Skeletal muscle satellite cell (primary cell): Measurements from ENCODE around the gene ERICH4. TPM values are rescaled to one million over a fixed set of nuclear protein-coding genes. Genes with fewer than 3 reads are reported as not detected.

Source experiments
- H3K27me3 ChIP-seq: 2 replicates; pipeline ENCODE4 v1.7.0; 2013; ENCODE audit warnings: low read length; ENCODE audit not compliant: control insufficient read depth, insufficient read depth
- H3K36me3 ChIP-seq: 2 replicates; pipeline ENCODE4 v1.7.0; 2013; ENCODE audit warnings: mild to moderate bottlenecking, control low read depth, low read length; ENCODE audit not compliant: insufficient read depth
- H3K4me1 ChIP-seq: 2 replicates; pipeline ENCODE4 v1.7.0; 2013; ENCODE audit warnings: low read length; ENCODE audit not compliant: control insufficient read depth, insufficient read depth
- H3K4me2 ChIP-seq: 2 replicates; pipeline ENCODE4 v1.7.0; 2013; ENCODE audit warnings: mild to moderate bottlenecking, low read length
- H3K4me3 ChIP-seq: 2 replicates; pipeline ENCODE4 v1.7.0; 2013; ENCODE audit warnings: low read length
- H3K9ac ChIP-seq: 2 replicates; pipeline ENCODE4 v1.7.0; 2013; ENCODE audit warnings: mild to moderate bottlenecking, low read depth, low read length, moderate library complexity
- H3K9me3 ChIP-seq: replicated peaks from 2 replicates; pipeline ENCODE4 v1.7.0; 2013; ENCODE audit warnings: mild to moderate bottlenecking, control low read depth, low read length
- total RNA-seq: library from RNA; depleted of rRNA; stranded (reverse); fragments of >200 nt; gene quantifications from 2 replicates; pipeline ENCODE4 v1.2.3, GENCODE V29; 2012; rRNA removed

Gene ERICH4, protein sequence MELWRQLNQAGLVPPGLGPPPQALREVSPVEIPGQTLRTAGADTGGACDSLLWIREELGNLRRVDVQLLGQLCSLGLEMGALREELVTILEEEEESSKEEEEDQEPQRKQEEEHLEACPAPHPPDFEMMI
- total RNA-seq, result not detected in 2 replicates

DNA sequence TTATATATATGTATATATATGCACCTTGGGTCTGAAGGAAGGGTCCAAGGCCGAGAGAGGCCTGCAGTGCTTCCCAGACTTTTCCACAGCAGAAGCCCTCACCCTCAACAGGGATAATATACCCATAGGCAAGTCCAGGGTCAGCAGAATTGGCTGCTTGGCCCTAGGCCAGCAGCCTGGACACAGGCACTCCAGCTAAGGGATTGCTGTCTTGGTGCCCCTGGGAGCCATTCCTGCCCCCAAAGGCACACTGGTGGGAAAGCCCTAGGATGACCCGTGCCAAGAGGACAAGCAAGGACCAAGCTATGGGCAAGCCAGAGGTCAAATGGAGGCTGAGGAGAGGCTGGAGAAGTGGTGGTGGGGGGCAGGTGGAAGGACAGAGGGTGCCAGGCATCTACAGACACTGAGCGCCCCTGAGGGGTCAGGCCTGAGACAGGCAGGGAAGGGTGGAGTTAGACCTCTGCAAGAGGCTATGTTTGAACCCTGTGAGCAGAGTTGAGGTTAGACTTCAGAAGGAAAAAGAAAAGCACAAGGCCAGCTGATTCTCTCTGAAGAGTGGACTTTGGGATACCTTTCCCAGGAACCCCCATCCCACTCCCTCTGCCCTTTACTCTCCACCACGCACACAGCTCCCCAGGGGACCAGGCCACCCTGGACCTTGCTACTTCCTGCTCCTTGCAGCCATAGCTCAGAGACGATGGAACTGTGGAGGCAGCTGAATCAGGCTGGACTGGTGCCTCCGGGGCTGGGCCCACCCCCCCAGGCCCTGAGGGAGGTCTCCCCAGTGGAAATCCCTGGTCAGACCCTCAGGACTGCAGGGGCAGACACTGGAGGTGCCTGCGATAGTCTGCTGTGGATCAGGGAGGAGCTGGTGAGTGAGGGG lies at the start of gene ERICH4:
ERICH4 (plus strand) TSS at position 684 of the 883 bp plus-strand sequence; CDS start at position 698, 14 bp downstream.
- Histone ChIP-seq H3K27me3 (peaks cover 19% of the 10 kb centered on the region), H3K4me3 (no peak within 1 kb of the TSS), H3K9ac (no peak within 1 kb of the TSS), H3K4me1 (peaks cover 15% of the 10 kb centered on the region), H3K36me3 (no peaks in the 10 kb centered on the region), H3K4me2 (no peak within 1 kb of the TSS), H3K9me3 (no peaks in the 10 kb centered on the region)

- H3K9ac ChIP-seq, result no peak overlapping the region
- no peaks in the 10 kb centered on the region for H3K27me3 ChIP-seq
These were observed 47.6 kb upstream of the ERICH4 start for GRCh38 chr19:41395355-41395754.

DNA sequence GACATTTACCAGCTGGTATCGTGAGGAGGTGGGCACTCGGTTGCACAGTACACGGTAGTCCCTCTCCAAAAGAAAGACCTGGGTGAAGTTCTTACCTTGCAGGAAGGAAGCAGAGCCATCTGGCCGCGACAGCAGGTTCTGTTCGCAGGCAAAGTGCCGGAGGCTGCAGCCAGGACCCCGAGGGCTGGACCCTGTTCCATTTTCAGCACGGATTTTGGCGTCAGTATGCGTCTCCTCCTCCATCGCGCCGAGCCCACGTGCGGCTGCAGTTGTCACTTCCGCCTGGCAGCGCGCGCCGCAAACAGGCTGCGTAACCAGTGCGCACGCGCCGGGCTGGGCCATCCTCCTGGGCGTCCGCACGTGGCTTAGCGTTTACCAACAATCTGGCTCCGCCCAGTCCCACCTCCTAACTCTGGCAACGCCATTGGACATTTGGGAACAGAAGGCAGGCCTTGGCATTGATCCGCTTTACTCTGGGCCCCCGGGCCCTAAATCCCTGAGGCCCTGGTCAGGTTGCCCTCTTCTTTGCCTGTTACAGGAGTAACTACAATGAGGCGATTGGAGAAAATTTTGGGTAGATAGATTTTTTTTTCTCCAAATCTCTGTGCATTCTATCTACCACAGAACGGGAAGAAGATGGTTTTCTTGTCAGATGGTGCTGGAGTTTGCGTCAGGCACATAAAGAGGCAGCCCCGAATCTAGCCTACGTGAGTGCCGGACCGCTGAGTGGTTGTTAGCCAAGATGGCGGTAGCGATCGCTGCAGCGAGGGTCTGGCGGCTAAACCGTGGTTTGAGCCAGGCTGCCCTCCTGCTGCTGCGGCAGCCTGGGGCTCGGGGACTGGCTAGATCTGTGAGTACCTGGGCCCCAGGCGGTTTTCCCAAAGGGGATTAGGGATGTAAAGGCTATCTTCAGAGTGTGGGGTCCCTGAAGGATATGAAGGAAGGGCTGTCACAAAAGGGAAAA lies 45.6 kb upstream of the ERICH4 start, which contains the start of the genes BCKDHA and EXOSC5:
BCKDHA (plus strand) TSS at position 733 of the 964 bp plus-strand sequence; CDS start at position 743, 10 bp downstream.
EXOSC5 (minus strand) TSS at position 274 of the 964 bp plus-strand sequence; CDS start at position 243, 31 bp downstream.
- peaks cover 8% of the 10 kb centered on the region for H3K4me1 ChIP-seq
- H3K9me3 ChIP-seq, result no peaks in the 10 kb centered on the region
- H3K9ac ChIP-seq, result peak within 1 kb of the TSS; percentile 97
- H3K4me3 ChIP-seq, result peak within 1 kb of the TSS; percentile 91
- no peaks in the 10 kb centered on the region for H3K36me3 ChIP-seq
- H3K4me2 ChIP-seq, result peak within 1 kb of the TSS; percentile 99
- no peaks in the 10 kb centered on the region for H3K27me3 ChIP-seq

More at GRCh38 chr19:41395355-41395754, 47.6 kb upstream of the ERICH4 start:
- H3K4me3 ChIP-seq, result no peak overlapping the region
- peaks cover 8% of the 10 kb centered on the region for H3K4me1 ChIP-seq
- no peak overlapping the region for H3K4me2 ChIP-seq
- peaks cover 11% of the 10 kb centered on the region for H3K36me3 ChIP-seq
- no peaks in the 10 kb centered on the region for H3K9me3 ChIP-seq

- Histone ChIP-seq H3K9ac (peak overlapping the region; percentile 97), H3K4me1 (peaks cover 8% of the 10 kb centered on the region), H3K27me3 (no peaks in the 10 kb centered on the region), H3K9me3 (no peaks in the 10 kb centered on the region), H3K36me3 (no peaks in the 10 kb centered on the region), H3K4me2 (peak overlapping the region; percentile 99), H3K4me3 (peak overlapping the region; percentile 91)
These were observed 44.9 kb upstream of the ERICH4 start for GRCh38 chr19:41398050-41398418.

DNA sequence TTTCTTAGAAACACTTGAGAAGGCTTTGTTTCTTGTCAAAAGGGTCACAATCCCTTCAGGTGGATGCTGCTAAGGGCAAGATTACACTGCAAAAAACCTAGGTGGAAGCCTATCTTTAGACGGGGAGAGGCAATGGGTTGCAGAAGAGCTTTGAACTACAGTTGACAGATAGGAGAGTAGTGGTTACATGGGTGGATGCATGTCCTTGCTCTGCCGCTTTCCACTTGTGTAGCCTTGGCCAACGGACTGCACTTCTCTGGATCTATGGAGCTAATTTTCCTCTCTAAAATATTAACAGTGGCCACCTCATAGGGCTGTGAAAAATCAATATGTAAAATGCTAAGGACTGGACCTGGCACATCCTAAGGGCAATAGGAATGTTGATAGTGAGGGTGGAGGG lies 44.4 kb upstream of the ERICH4 start:
- Histone ChIP-seq H3K36me3 (peaks cover 2% of the 10 kb centered on the region), H3K4me3 (peak overlapping the region; percentile 91), H3K9ac (peak overlapping the region; percentile 97), H3K4me2 (peak overlapping the region; percentile 99), H3K4me1 (peaks cover 8% of the 10 kb centered on the region), H3K27me3 (no peaks in the 10 kb centered on the region), H3K9me3 (no peaks in the 10 kb centered on the region)

DNA sequence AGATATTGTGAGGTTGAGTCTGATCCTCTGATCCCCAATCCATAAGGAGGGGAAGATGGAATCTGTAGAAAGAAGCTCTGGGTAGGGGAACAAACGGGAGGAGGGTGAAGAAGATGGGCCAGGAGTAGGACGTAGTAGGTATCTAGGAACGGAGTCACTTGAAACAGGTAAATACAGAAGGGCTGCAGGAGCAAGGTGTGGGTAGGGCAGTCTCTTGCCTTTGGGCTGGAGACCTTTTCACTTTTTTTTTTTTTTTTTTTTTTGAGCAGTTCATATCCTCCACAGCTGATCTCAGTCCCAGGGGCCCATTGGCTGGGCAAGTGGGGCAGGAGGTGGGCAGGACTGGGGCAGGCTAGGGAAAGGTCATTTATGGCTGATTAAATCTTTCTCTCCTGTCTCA lies 43.9 kb upstream of the ERICH4 start:
- H3K36me3 ChIP-seq, result peaks cover 2% of the 10 kb centered on the region
- no peaks in the 10 kb centered on the region for H3K9me3 ChIP-seq
- H3K9ac ChIP-seq, result peak overlapping the region; percentile 97
- peak overlapping the region; percentile 99 for H3K4me2 ChIP-seq
- H3K4me3 ChIP-seq, result peak overlapping the region; percentile 91
- peaks cover 8% of the 10 kb centered on the region for H3K4me1 ChIP-seq
- H3K27me3 ChIP-seq, result no peaks in the 10 kb centered on the region

GRCh38 chr19:41399525-41399924 lies 43.4 kb upstream of the ERICH4 start:
- H3K4me3 ChIP-seq, result no peak overlapping the region
- peaks cover 8% of the 10 kb centered on the region for H3K4me1 ChIP-seq
- H3K36me3 ChIP-seq, result peaks cover 2% of the 10 kb centered on the region
- no peaks in the 10 kb centered on the region for H3K27me3 ChIP-seq
- H3K4me2 ChIP-seq, result no peak overlapping the region
- H3K9ac ChIP-seq, result no peak overlapping the region
- H3K9me3 ChIP-seq, result no peaks in the 10 kb centered on the region

GRCh38 chr19:41401483-41401882 lies 41.5 kb upstream of the ERICH4 start:
- Histone ChIP-seq H3K36me3 (peaks cover 2% of the 10 kb centered on the region), H3K4me2 (no peak overlapping the region), H3K27me3 (no peaks in the 10 kb centered on the region), H3K4me3 (no peak overlapping the region), H3K9ac (no peak overlapping the region), H3K9me3 (no peaks in the 10 kb centered on the region), H3K4me1 (peaks cover 8% of the 10 kb centered on the region)

DNA sequence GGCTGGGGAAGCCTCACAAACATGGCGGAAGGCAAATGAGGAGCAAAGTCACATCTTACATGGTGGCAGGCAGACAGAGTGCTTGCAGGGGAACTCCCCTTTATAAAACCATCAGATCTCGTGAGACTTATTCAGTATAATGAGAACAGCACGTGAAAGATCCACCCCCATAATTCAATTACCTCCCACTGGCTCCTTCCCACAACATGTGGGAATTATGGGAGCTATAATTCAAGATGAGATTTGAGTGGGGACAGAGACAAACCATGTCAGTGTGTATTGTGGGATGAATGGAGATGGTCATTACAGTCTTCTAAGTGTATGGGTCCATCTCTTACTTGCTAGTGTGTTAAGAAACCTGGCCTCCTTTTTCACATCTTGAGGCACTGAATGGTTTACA lies 40.9 kb upstream of the ERICH4 start:
- Histone ChIP-seq H3K9ac (no peak overlapping the region), H3K4me2 (no peak overlapping the region), H3K4me3 (no peak overlapping the region), H3K27me3 (no peaks in the 10 kb centered on the region), H3K9me3 (no peaks in the 10 kb centered on the region), H3K4me1 (peaks cover 8% of the 10 kb centered on the region), H3K36me3 (peaks cover 2% of the 10 kb centered on the region)

GRCh38 chr19:41403181-41403970 lies 39.6 kb upstream of the ERICH4 start:
- Histone ChIP-seq H3K4me1 (peaks cover 6% of the 10 kb centered on the region), H3K27me3 (no peaks in the 10 kb centered on the region), H3K9me3 (no peaks in the 10 kb centered on the region), H3K9ac (no peak overlapping the region), H3K4me2 (no peak overlapping the region), H3K36me3 (peaks cover 2% of the 10 kb centered on the region), H3K4me3 (no peak overlapping the region)
